HCT116 (cell line): Measurements from ENCODE around the gene VCAN. TPM values are rescaled to one million over a fixed set of nuclear protein-coding genes. Genes with fewer than 3 reads are reported as not detected.

ENCODE experiments used
- ATAC-seq: fragments of 200-7000 bp; cut with Tn5 transposase; 2 replicates; pipeline ENCODE4 v1.9.1; 2020; ENCODE audit warnings: mild to moderate bottlenecking, moderate library complexity
- BruUV-seq: library from RNA; stranded (reverse); fragments of 400-500 nt; replicated peaks from 2 replicates; lab custom pipeline; 2021; lab: Mats Ljungman, UMichigan
- CTCF ChIA-PET: fragments of 300-600 bp; sonication (Branson Sonifier 250); formaldehyde crosslinking; loops from one replicate; lab custom pipeline; 2021; ENCODE audit warnings: antibody characterized with exemption; lab: Charles Lee
- POLR2A ChIA-PET: fragments of 300-600, 350-600 bp; sonication (Branson Sonifier 250); formaldehyde crosslinking; loops from one replicate; lab custom pipeline; 2021; ENCODE audit warnings: antibody characterized with exemption; lab: Charles Lee
- RAD21 ChIA-PET, 2 experiments: fragments of 300-600 bp; sonication (Branson Sonifier 250); formaldehyde crosslinking; loops; one replicate each; lab custom pipeline; 2023; ENCODE audit warnings: low total read pairs in 2 of 2; ENCODE audit not compliant: uncharacterized antibody in 2 of 2, unreplicated experiment in 2 of 2, low non-redundant PET in 1 of 2; lab: Charles Lee
- DNase-seq: peaks from one replicate; pipeline ENCODE4 v3.0.0-alpha.2; 2010; ENCODE audit warnings: low read depth, low spot score
- H2AFZ ChIP-seq: fragments of 200-600 bp; shearing (Covaris generic), sonication (generic); 2 replicates; pipeline ENCODE4 v1.6.1; 2017; ENCODE audit warnings: low read depth, mixed run types, mixed read lengths, antibody characterized with exemption, low read length; ENCODE audit not compliant: poor library complexity, severe bottlenecking
- H3K27ac ChIP-seq: 2 replicates; pipeline ENCODE4 v1.5.1; 2012; ENCODE audit warnings: low read depth, low read length
- H3K27me3 ChIP-seq: fragments of 200-600 bp; sonication (generic); 2 replicates; pipeline ENCODE4 v1.6.1; 2016; ENCODE audit warnings: mixed run types, low read length, mixed read lengths; ENCODE audit not compliant: insufficient read depth
- H3K36me3 ChIP-seq, 2 experiments: fragments of 200-500 bp in 1 of 2; fragments of 200-600 bp in 1 of 2; sonication (Bioruptor generic) in 1 of 2; sonication (generic) in 1 of 2; 2 replicates each; pipeline versions ENCODE4 v1.5.1 to v1.6.1; 2014 to 2016; ENCODE audit warnings: low read length in 2 of 2, inconsistent platforms in 1 of 2, mixed read lengths in 1 of 2, mixed run types in 1 of 2; ENCODE audit not compliant: insufficient read depth in 2 of 2, control insufficient read depth in 1 of 2
- H3K4me1 ChIP-seq, 2 experiments: fragments of 200-600 bp in 1 of 2; sonication (generic) in 1 of 2; 2 replicates each; pipeline versions ENCODE4 v1.5.1 to v1.6.1; 2012 to 2017; ENCODE audit warnings: low read length in 2 of 2, inconsistent platforms in 1 of 2, mild to moderate bottlenecking in 1 of 2, mixed read lengths in 1 of 2, mixed run types in 1 of 2, moderate library complexity in 1 of 2; ENCODE audit not compliant: insufficient read depth in 2 of 2, control insufficient read depth in 1 of 2
- H3K4me2 ChIP-seq: fragments of 200-600 bp; sonication (generic); 2 replicates; pipeline ENCODE4 v1.6.1; 2017; ENCODE audit warnings: mixed run types, low read length, mixed read lengths
- H3K4me3 ChIP-seq, 2 experiments: fragments of 200-600 bp in 1 of 2; sonication (generic) in 1 of 2; replicated peaks in 1 of 2; 2 replicates each; pipeline ENCODE4 v1.5.1; 2011 to 2016; ENCODE audit warnings: low read length in 2 of 2, control low read depth in 1 of 2, low read depth in 1 of 2, mild to moderate bottlenecking in 1 of 2, mixed read lengths in 1 of 2, mixed run types in 1 of 2
- H3K79me2 ChIP-seq: fragments of 200-600 bp; sonication (generic); 2 replicates; pipeline ENCODE4 v1.6.1; 2017; ENCODE audit warnings: mild to moderate bottlenecking, mixed run types, low read length, moderate library complexity, mixed read lengths; ENCODE audit not compliant: insufficient read depth
- H3K9ac ChIP-seq: fragments of 200-600 bp; sonication (generic); 2 replicates; pipeline ENCODE4 v1.6.1; 2016; ENCODE audit warnings: low read length, mixed read lengths
- H3K9me2 ChIP-seq: fragments of 200-600 bp; sonication (generic), shearing (Covaris generic); 2 replicates; pipeline ENCODE4 v1.6.1; 2017; ENCODE audit warnings: mixed run types, mild to moderate bottlenecking, moderate library complexity; ENCODE audit not compliant: insufficient read depth
- H3K9me3 ChIP-seq, 2 experiments: fragments of 200-500 bp in 1 of 2; fragments of 200-600 bp in 1 of 2; sonication (Bioruptor generic) in 1 of 2; sonication (generic) in 1 of 2; 2 replicates each; pipeline ENCODE4 v1.6.1; 2014 to 2017; ENCODE audit warnings: low read length in 2 of 2, mixed read lengths in 2 of 2, inconsistent platforms in 1 of 2, low read depth in 1 of 2, mild to moderate bottlenecking in 1 of 2, mixed run types in 1 of 2, moderate library complexity in 1 of 2; ENCODE audit not compliant: control insufficient read depth in 1 of 2, insufficient read depth in 1 of 2
- H4K20me1 ChIP-seq: fragments of 200-600 bp; sonication (generic), shearing (Covaris generic); 2 replicates; pipeline ENCODE4 v1.6.1; 2017; ENCODE audit warnings: mixed run types, mild to moderate bottlenecking, moderate library complexity; ENCODE audit not compliant: insufficient read depth
- CEBPB ChIP-seq: IDR thresholded peaks from 2 replicates; pipeline ENCODE4 v1.6.1; 2012; ENCODE audit warnings: low read depth
- EZH2phosphoT487 ChIP-seq: fragments of 200-600 bp; IDR thresholded peaks from 2 replicates; pipeline ENCODE4 v1.6.1; 2018; ENCODE audit warnings: antibody characterized with exemption, borderline replicate concordance
- FOSL1 ChIP-seq: IDR thresholded peaks from 2 replicates; pipeline ENCODE4 v1.6.1; 2012; ENCODE audit warnings: low read depth
- POLR2AphosphoS5 ChIP-seq: IDR thresholded peaks from 2 replicates; pipeline ENCODE4 v1.6.1; 2011; ENCODE audit warnings: mild to moderate bottlenecking, low read depth, low read length, moderate library complexity
- RAD21 ChIP-seq: IDR thresholded peaks from 2 replicates; pipeline ENCODE4 v1.6.1; 2012; ENCODE audit warnings: low read depth, mild to moderate bottlenecking
- SIN3A ChIP-seq: IDR thresholded peaks from 2 replicates; pipeline ENCODE4 v1.6.1; 2012; ENCODE audit warnings: low read depth
- SRF ChIP-seq: IDR thresholded peaks from 2 replicates; pipeline ENCODE4 v1.6.1; 2012; ENCODE audit warnings: low read depth
- TCF7L2 ChIP-seq: IDR thresholded peaks from 2 replicates; pipeline ENCODE4 v1.7.0; 2011; ENCODE audit warnings: borderline replicate concordance, inconsistent platforms; ENCODE audit not compliant: insufficient read depth, insufficient read length; ENCODE audit errors: extremely low read depth
- YY1 ChIP-seq: IDR thresholded peaks from 2 replicates; pipeline ENCODE4 v1.6.1; 2011; ENCODE audit warnings: low read length, low read depth, moderate library complexity, mild to moderate bottlenecking; ENCODE audit not compliant: insufficient replicate concordance; ENCODE audit errors: extremely low read depth
- ZFX ChIP-seq: fragments of 450-650 bp; IDR thresholded peaks from 2 replicates; pipeline ENCODE4 v1.6.1; 2017
- ZNF274 ChIP-seq: fragments of 200-500 bp; sonication (Bioruptor generic); IDR thresholded peaks from 2 replicates; pipeline ENCODE4 v1.6.1; 2014; ENCODE audit warnings: mild to moderate bottlenecking, low read depth, low read length, inconsistent platforms
- intact Hi-C: fragments of 100-400 bp; cut with micrococcal nuclease; formaldehyde crosslinking; loops from 2 replicates; pipeline ENCODE4 v1.10.0; 2022
- total RNA-seq: library from RNA; stranded (reverse); gene quantifications from one replicate; pipeline ENCODE4 v1.2.1, GENCODE V29; 2021; ENCODE audit not compliant: unreplicated experiment
- TF ChIP-seq, protein P1 (sequence below): IDR thresholded peaks from 2 replicates; pipeline ENCODE4 v1.6.1; 2012
- TF ChIP-seq, protein P2 (sequence below), 3 experiments: fragments of 200-600 bp in 1 of 3; sonication (generic) in 1 of 3; IDR thresholded peaks in 2 of 3; conservative IDR thresholded peaks in 1 of 3; 2 replicates each; pipeline ENCODE4 v1.5.1; 2012 to 2017; ENCODE audit warnings: low read depth in 2 of 3, low read length in 2 of 3, antibody characterized with exemption in 1 of 3, borderline replicate concordance in 1 of 3, control low read depth in 1 of 3, mild to moderate bottlenecking in 1 of 3, mixed read lengths in 1 of 3, mixed run types in 1 of 3, moderate library complexity in 1 of 3; ENCODE audit not compliant: insufficient read depth in 1 of 3
- TF ChIP-seq, protein P3 (sequence below): IDR thresholded peaks from 2 replicates; pipeline ENCODE4 v1.6.1; 2012
- TF ChIP-seq, protein P4 (sequence below): IDR thresholded peaks from 2 replicates; pipeline ENCODE4 v1.6.1; 2011; ENCODE audit warnings: mild to moderate bottlenecking, low read length, moderate library complexity; ENCODE audit not compliant: insufficient replicate concordance; ENCODE audit errors: extremely low read depth

The VCAN gene
- total RNA-seq, 1 experiment from 2014 or later: 49.9 TPM

DNA sequence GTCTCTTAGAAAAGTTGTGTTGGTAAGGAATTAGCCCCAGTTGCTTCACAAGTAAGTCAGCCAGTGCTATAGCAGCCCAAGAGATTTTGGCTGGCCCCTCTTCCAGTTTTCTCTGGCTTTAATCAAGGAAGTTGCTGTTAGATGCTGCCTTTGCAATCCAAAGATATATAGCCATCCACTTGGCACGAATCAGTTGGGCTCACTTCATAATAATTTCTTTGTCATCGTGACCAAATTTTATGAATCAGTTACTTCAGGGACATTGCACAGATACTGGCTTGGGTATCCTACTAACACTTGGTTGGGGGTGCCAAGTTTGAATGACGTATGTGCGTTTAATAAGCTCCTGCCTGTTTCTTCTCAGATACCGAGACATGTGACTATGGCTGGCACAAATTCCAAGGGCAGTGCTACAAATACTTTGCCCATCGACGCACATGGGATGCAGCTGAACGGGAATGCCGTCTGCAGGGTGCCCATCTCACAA is 81.5 kb downstream of the VCAN start:
- ChIA-PET CTCF (no interaction called here), RAD21 (no interaction called here), POLR2A (no interaction called here)
- DNase-seq (no peak), ATAC-seq (no peak)
- Histone ChIP-seq H3K27me3 (no peaks in the 10 kb centered on the region), H4K20me1 (no peaks in the 10 kb centered on the region), H3K4me1 (no peaks in the 10 kb centered on the region), H3K9me3 (no peaks in the 10 kb centered on the region), H3K79me2 (no peaks in the 10 kb centered on the region), H3K4me3 (no peak overlapping the region), H2AFZ (no peak overlapping the region), H3K9me2 (no peaks in the 10 kb centered on the region), H3K27ac (no peak overlapping the region), H3K4me2 (no peak overlapping the region), H3K36me3 (no peaks in the 10 kb centered on the region), H3K9ac (no peak overlapping the region)
- TF ChIP-seq YY1: no peak
- TF ChIP-seq SRF: no peak
- no peak for TF ChIP-seq EZH2phosphoT487
- TF ChIP-seq POLR2AphosphoS5: no peak
- TF ChIP-seq, protein P1, sequence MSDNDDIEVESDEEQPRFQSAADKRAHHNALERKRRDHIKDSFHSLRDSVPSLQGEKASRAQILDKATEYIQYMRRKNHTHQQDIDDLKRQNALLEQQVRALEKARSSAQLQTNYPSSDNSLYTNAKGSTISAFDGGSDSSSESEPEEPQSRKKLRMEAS: no peak
- no peak for TF ChIP-seq TCF7L2
- TF ChIP-seq RAD21: no peak
- TF ChIP-seq, protein P2, sequence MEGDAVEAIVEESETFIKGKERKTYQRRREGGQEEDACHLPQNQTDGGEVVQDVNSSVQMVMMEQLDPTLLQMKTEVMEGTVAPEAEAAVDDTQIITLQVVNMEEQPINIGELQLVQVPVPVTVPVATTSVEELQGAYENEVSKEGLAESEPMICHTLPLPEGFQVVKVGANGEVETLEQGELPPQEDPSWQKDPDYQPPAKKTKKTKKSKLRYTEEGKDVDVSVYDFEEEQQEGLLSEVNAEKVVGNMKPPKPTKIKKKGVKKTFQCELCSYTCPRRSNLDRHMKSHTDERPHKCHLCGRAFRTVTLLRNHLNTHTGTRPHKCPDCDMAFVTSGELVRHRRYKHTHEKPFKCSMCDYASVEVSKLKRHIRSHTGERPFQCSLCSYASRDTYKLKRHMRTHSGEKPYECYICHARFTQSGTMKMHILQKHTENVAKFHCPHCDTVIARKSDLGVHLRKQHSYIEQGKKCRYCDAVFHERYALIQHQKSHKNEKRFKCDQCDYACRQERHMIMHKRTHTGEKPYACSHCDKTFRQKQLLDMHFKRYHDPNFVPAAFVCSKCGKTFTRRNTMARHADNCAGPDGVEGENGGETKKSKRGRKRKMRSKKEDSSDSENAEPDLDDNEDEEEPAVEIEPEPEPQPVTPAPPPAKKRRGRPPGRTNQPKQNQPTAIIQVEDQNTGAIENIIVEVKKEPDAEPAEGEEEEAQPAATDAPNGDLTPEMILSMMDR (IDR thresholded peaks at IDR 0.05 in 2 of 3, conservative IDR thresholded peaks at IDR 0.05 in 1 of 3; ENCODE audit: borderline replicate concordance in 1 of 3, insufficient read depth in 1 of 3, low read depth in 2 of 3, low read length in 2 of 3): no peak
- TF ChIP-seq, protein P3, sequence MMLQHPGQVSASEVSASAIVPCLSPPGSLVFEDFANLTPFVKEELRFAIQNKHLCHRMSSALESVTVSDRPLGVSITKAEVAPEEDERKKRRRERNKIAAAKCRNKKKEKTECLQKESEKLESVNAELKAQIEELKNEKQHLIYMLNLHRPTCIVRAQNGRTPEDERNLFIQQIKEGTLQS: no peak
- TF ChIP-seq ZNF274: no peak
- TF ChIP-seq FOSL1: no peak
- no peak for TF ChIP-seq CEBPB
- TF ChIP-seq ZFX: no peak
- TF ChIP-seq, protein P4, sequence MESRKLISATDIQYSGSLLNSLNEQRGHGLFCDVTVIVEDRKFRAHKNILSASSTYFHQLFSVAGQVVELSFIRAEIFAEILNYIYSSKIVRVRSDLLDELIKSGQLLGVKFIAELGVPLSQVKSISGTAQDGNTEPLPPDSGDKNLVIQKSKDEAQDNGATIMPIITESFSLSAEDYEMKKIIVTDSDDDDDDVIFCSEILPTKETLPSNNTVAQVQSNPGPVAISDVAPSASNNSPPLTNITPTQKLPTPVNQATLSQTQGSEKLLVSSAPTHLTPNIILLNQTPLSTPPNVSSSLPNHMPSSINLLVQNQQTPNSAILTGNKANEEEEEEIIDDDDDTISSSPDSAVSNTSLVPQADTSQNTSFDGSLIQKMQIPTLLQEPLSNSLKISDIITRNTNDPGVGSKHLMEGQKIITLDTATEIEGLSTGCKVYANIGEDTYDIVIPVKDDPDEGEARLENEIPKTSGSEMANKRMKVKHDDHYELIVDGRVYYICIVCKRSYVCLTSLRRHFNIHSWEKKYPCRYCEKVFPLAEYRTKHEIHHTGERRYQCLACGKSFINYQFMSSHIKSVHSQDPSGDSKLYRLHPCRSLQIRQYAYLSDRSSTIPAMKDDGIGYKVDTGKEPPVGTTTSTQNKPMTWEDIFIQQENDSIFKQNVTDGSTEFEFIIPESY: no peak
- no peak for TF ChIP-seq SIN3A
- intact Hi-C loops: no loop called here
- no TSS peak for BruUV-seq
